Urothelium cell line (cell line): ENCODE measurements around the gene MAP3K5.
"Not testable (repeated sequence)": the region's sequence is repeated elsewhere in the genome, so short reads cannot be mapped to it uniquely, and the experiment has no call there.

Experiments
- DNase-seq: peaks from one replicate; pipeline ENCODE4 v3.0.0; 2011; ENCODE audit warnings: low spot score, mixed read lengths
- FAIRE-seq: peaks from 2 replicates; lab custom pipeline; 2011; peaks lifted over from hg19 to GRCh38; lab: Jason Lieb, UNC

MAP3K5 gene

GRCh38 chr6:136693090-136693489 is 99.2 kb downstream of the MAP3K5 start:
- no peak for DNase-seq
- FAIRE-seq = no peak

- not testable (repeated sequence) for FAIRE-seq
Measured at GRCh38 chr6:136687894-136688293, 104.4 kb downstream of the MAP3K5 start.

DNA sequence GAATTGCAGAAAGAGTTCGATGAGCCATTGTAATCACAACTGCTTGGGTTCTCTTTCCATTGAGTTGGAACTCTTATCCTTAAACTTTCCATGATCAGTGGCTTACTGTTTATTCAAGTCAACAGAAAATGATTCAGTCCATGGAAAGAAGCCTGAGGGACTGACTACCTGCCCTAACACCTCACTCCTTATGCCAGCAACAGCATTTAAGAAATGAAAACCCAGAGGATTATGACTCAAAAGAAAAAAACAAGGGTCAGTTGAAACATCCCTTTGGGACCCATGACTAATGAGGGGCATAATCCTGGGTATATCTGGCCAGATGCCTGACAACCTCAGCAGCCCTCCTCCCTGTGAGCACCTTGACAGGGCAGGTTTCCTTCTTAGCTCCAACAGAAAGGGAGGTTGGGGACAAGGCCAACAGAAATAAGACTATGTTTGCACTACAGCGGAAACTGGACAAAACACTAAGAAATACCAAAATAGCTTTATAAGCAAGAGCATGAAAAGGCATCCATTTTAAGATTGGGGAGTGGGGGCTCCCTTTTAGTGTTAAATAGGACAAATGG is 106.7 kb downstream of the MAP3K5 start:
- no peak for FAIRE-seq
- DNase-seq = no peak

More at GRCh38 chr6:136687894-136688293, 104.4 kb downstream of the MAP3K5 start:
- not testable (repeated sequence) for DNase-seq

DNA sequence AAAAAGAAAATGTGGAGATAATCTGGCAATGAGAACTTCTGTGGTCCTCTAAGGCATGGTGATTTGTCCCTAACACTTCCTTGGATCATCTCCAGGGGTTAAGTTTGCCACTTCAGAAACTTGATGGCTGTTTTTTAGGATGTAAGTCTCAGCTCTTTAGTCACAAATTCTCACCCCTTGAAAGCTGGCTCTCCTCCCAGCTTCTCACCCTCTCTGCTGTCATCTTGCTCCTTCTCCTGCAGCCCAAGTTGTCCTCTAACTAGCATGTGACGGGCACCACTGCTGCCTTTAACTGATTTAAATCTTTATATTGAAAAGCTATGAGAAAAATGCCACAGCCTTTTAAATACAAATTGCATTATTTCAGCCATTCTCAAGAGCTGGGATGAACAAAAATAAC is 107.8 kb downstream of the MAP3K5 start:
- DNase-seq (no peak), FAIRE-seq (no peak)

GRCh38 chr6:136683209-136683941 is 108.9 kb downstream of the MAP3K5 start:
- no peak for DNase-seq
- FAIRE-seq = no peak

DNA sequence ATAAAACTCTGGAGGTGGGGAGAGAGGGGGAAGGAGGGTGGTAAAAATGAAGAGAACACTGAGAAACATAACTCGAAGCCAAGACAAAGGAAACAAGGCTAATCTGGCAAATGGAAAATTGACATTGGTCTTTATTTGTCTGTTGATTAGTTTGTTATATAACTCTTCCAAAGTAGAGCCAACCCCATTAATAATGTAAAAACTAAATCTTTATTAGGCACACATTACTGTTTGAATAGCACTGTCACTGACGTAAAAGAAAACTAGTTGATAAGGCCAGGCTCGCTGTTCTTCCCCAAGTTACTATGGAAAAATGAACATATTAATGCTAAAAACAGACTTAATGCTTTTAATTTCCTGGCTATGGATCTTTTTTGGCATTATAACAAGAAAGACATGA is 110.0 kb downstream of the MAP3K5 start:
- DNase-seq (no peak), FAIRE-seq (no peak)

- DNase-seq (no peak), FAIRE-seq (no peak)
Measured at GRCh38 chr6:136677822-136678221, 114.5 kb downstream of the MAP3K5 start.

DNA sequence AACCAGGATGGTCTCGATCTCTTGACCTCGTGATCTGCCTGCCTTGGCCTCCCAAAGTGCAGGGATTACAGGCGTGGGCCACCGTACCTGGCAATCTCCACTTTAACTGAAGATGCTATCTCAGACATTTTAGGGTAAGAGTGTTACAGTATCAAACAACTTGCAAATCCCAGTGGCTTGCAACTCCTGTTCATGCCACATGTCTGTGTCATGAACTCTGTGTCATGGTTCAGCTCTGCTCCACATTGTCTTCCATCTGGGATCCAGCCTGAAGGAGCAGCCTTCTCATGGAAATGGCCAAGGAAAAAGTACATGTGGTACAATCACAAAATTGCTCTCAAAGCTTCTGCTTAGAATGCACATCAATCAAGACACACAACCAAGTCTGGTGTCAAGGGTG is 114.9 kb downstream of the MAP3K5 start:
- DNase-seq = no peak
- no peak for FAIRE-seq

- FAIRE-seq (no peak), DNase-seq (no peak)
Measured at GRCh38 chr6:136676075-136676474, 116.2 kb downstream of the MAP3K5 start.

DNA sequence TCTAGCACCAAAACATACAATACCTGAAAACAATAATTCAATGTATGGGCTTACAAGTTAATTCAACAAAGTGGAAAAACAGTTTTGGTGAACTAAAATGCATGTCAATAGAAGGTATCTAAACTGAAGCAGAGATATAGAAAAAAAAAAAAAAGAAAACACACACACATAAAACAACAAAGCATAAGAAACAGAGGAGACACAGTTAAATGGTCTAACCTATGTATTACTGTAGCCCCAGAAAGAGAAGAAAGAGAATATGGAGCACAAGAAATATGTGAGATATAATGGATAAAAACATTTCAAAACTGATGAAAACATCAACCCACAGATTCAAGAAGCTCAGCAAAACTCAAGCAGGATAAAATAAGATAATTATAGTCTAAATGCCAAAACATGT is 118.7 kb downstream of the MAP3K5 start:
- DNase-seq (no peak), FAIRE-seq (no peak)

DNA sequence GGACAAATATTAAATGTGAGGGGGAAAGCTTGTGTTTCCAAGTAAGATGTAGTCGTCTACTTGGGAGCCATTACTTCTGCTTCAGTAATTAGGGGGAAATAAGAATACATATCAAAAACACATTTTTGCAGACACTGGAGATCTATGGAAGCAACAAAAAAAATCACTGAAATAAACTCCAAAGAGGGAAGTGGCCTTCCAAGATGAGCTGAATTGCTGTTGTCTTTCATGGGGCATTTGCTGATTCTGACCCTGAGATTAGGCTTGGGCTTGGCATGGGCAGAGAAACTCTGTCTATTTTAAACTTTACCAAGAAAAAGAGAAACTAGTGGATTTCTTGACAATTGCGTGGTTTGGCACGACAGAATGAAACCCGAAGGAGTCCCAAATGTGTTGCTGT is 120.1 kb downstream of the MAP3K5 start:
- DNase-seq (no peak), FAIRE-seq (no peak)

DNA sequence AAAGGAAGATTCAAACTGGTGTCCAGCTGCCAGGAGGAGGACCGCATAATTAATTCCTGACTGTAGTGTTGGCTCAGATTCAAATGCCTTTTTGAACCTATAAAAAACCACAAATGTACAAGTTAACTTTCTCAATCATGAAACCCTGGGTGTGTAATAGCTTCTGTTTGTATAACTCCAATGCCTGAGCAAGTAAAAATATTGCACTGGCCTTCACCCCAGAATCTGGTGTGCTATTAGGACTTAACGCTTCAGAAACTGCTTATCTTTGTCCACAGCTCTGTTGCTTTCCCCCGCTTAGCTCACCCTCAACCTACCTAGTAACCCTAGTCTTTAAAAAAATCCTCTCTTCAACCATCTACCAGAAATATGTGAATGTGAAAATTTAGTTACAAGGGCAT is 123.0 kb downstream of the MAP3K5 start:
- FAIRE-seq (no peak), DNase-seq (peak; percentile 22)

DNA sequence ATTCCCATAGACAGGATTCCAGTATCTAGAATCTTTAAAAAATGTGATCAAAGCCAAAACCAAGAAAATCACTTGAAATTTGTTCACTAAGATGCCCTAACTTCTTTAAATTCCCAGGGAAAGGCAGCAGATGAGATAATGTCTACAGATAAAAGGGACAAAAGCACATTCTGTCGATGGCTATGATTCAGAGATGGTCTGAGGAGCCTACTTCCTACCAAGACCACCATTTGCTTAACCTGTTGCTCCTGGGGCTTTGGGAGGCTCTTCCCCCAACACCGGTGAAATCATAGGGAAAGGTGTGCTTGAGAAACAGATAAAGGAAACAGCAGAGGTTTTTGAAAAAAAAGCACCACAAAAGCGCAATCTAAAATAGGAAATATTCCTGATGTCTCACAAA is 123.7 kb downstream of the MAP3K5 start:
- FAIRE-seq = no peak
- no peak for DNase-seq

DNA sequence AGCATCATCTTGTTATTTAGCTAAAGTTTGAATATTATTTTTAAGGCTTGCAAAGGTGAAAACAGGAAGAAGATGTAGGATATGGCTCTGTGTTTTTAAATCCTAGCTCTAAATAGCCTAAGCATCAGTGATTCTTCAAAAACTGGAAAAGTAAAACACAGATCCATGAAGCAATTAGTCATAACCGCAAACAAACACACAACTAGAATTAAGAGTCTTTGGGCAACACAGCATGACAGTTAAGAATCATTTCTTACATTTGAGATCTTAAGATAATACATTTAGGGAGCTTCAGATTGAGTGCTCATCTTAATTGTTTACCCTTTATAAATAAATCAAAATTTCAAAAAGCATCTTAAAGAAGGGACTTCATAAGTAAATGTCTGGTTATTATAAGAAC is 126.2 kb downstream of the MAP3K5 start:
- DNase-seq = no peak
- no peak for FAIRE-seq

GRCh38 chr6:136662347-136663237 is 129.7 kb downstream of the MAP3K5 start:
- DNase-seq = no peak
- no peak for FAIRE-seq

GRCh38 chr6:136660727-136661126 is 131.6 kb downstream of the MAP3K5 start:
- DNase-seq (no peak), FAIRE-seq (no peak)

DNA sequence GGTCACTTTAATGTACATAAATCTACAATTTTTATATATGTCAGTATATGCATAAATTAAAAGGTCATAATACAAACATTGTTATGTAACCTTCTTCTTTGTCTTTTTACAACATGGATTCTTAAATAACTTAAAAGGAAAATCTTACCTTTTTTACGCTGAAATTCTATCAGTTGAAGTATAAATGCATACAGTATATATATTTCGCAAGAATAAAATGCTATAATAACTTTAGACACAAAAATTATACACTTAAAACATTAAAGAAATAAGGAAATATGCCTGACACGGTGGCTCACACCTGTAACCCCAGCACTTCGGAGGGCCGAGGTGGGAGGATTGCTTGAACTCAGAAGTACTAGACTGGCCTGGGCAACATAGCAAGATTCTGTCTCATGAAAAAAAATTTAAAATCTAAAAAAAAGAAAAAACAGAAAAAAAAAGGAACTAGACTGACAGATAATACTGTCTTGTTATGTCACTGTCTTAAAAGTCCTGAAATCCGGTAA is 132.2 kb downstream of the MAP3K5 start:
- FAIRE-seq = no peak

GRCh38 chr6:136658711-136659110 is 133.6 kb downstream of the MAP3K5 start:
- FAIRE-seq = no peak
- no peak for DNase-seq

More for the DNA sequence above, 132.2 kb downstream of the MAP3K5 start:
- DNase-seq = no peak

DNA sequence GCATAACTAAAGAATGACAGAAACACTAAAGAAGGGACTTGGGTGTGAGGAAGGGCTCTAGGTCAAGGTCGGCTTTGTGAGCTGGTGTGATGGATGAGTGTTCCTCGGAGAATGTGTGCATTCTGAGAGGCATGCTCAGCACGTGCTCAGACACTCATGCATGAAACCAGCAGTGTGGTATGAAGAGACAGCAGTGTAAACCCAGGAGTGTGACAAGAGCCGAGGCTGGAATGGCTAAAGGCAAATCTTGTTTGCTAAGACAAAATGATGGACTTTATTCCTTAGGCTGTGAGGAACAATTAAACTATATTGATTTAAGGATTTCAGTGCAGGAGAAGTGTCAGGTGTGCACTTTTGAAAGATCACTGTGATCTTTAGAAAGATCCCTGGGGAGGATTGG is 134.6 kb downstream of the MAP3K5 start:
- FAIRE-seq = no peak
- DNase-seq = no peak

GRCh38 chr6:136656121-136656520 is 136.2 kb downstream of the MAP3K5 start:
- DNase-seq = no peak
- no peak for FAIRE-seq

DNA sequence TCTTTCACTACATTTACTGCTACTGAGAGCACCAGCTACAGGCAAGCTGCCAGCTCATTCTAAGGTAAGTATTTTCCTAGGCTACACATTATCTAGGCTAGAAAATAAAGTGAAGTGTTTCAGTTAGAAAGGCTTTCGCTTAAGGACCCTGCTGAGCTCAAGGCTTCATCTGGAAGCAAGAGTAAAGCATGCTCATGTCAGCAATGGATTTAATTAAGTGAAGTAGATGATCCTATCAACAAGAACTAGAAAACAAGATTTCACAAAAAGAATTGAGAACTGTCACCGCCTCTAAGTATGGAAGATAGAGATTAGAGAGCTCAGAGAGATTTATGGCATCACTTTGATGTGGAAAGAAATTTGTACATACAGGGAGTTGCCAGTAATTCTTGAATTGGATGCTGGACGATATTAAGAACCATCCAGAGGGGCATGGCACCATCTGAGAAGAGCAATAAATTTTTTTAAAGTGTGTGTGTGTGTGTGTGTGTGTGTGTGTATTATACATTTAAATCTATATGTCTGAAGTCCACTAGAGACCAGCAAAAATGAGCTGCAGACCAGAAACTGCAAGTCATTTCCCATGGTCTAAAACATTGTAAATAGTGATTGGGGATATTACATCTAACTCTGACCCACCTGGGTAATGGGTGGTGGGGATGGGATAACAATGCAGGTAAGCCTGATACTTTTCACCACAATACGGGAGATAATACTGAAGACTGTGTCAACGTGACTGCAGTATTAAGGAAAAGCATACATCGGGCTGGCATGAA is 136.8 kb downstream of the MAP3K5 start:
- DNase-seq (no peak), FAIRE-seq (no peak)
